Breast epithelium (tissue), 3 donors: ENCODE measurements around the gene PLCG1.

Experiments used
- POLR2A ChIP-seq: fragments of 450-650 bp; IDR thresholded peaks from one replicate; pipeline ENCODE4 v1.6.1; 2016; ENCODE audit warnings: antibody characterized with exemption, mild to moderate bottlenecking, moderate library complexity
- POLR2AphosphoS5 ChIP-seq, 3 donors: sonication (generic); formaldehyde crosslinking; IDR thresholded peaks; one replicate each; pipeline ENCODE4 v1.6.1; 2017; ENCODE audit warnings: antibody characterized with exemption in 3 of 3
- TF ChIP-seq, protein P1 (sequence below), 3 donors: fragments of 450-650 bp; IDR thresholded peaks; one replicate each; pipeline ENCODE4 v1.5.1; 2016 to 2017; ENCODE audit warnings: antibody characterized with exemption in 3 of 3, mild to moderate bottlenecking in 3 of 3, moderate library complexity in 3 of 3

DNA sequence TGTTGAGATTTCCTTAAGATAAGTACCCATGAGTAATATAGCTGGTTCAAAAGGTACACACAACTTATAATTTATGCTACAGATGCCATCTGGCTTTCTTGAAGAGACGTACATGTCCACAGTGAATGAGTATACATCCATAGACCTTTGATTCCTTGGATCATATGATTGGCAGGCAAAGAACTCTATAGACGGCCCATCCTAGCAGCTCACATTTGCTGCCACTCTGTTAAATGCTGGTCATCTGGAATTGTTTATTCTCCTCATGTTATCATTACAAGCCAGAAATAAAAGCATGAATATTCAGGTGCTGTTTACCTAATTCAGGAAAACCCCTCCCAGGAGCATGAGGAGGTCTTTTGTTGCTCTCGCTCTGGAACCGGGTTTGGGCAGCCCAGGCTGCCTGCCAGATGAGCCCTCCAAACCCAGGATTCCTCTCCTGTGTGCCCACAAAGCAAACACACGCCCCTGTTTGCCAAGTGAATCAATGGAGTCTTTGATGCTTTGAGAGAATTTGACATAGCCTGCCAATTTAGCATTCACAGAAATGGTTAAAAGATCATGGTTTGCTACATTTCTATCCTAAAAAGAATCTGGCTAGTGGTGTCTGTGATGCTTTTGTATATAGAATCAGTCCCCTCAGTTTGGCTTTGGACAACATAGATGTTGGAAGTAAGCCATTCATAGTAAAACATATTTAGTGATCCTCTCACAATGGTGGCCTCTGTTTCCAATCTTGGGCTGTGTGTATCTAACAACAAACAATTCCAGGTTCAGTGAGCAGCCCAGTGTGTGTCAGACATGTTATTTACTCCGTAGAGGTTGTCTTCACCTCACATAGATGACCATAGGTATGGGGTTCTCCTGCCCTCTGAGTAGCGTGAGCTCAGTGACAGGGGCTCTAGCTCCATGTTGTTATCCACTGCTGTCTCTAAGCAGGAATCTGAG lies 17.5 kb upstream of the PLCG1 start:
- TF ChIP-seq, protein P1, sequence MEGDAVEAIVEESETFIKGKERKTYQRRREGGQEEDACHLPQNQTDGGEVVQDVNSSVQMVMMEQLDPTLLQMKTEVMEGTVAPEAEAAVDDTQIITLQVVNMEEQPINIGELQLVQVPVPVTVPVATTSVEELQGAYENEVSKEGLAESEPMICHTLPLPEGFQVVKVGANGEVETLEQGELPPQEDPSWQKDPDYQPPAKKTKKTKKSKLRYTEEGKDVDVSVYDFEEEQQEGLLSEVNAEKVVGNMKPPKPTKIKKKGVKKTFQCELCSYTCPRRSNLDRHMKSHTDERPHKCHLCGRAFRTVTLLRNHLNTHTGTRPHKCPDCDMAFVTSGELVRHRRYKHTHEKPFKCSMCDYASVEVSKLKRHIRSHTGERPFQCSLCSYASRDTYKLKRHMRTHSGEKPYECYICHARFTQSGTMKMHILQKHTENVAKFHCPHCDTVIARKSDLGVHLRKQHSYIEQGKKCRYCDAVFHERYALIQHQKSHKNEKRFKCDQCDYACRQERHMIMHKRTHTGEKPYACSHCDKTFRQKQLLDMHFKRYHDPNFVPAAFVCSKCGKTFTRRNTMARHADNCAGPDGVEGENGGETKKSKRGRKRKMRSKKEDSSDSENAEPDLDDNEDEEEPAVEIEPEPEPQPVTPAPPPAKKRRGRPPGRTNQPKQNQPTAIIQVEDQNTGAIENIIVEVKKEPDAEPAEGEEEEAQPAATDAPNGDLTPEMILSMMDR (IDR thresholded peaks at IDR 0.05) = no peak
- no peak for TF ChIP-seq POLR2AphosphoS5 (IDR thresholded peaks at IDR 0.05)
- no peak for TF ChIP-seq POLR2A
